HepG2 (cell line): ENCODE measurements around the gene SI.

Experiments
- CREM ChIP-seq, 2 experiments: sonication (generic) in 1 of 2; formaldehyde crosslinking in 1 of 2; IDR thresholded peaks; 2 replicates each; pipeline versions ENCODE4 v1.4.0 to v1.6.1; 2016 to 2020; ENCODE audit warnings: antibody characterized with exemption in 1 of 2, mild to moderate bottlenecking in 1 of 2, missing genetic modification reagents in 1 of 2
- CTCF ChIP-seq: sonication (generic); formaldehyde crosslinking; IDR thresholded peaks from 2 replicates; pipeline ENCODE4 v1.5.0; 2020; ENCODE audit warnings: mild to moderate bottlenecking, missing genetic modification reagents, moderate library complexity
- ELK4 ChIP-seq: sonication (generic); formaldehyde crosslinking; IDR thresholded peaks from 2 replicates; pipeline ENCODE4 v1.9.0; 2021; ENCODE audit warnings: missing genetic modification reagents, borderline replicate concordance
- GPBP1L1 ChIP-seq: sonication (generic); formaldehyde crosslinking; IDR thresholded peaks from 2 replicates; pipeline ENCODE4 v1.5.0; 2020; ENCODE audit warnings: mild to moderate bottlenecking, missing genetic modification reagents
- MLXIP ChIP-seq: sonication (generic); formaldehyde crosslinking; IDR thresholded peaks from 2 replicates; pipeline ENCODE4 v1.9.0; 2021; ENCODE audit warnings: missing genetic modification reagents, borderline replicate concordance
- STAT5B ChIP-seq: sonication (generic); formaldehyde crosslinking; IDR thresholded peaks from 2 replicates; pipeline ENCODE4 v1.4.0; 2020; ENCODE audit warnings: missing genetic modification reagents
- ZMYM2 ChIP-seq: sonication (generic); formaldehyde crosslinking; IDR thresholded peaks from 2 replicates; pipeline ENCODE4 v1.8.0; 2022; ENCODE audit warnings: mild to moderate bottlenecking, missing genetic modification reagents
- ZNF792 ChIP-seq: IDR thresholded peaks from 2 replicates; pipeline ENCODE4 v1.6.1; 2016
- ZNF83 ChIP-seq: sonication (generic); formaldehyde crosslinking; IDR thresholded peaks from 2 replicates; pipeline ENCODE4 v1.4.0; 2020; ENCODE audit warnings: missing genetic modification reagents, mild to moderate bottlenecking, borderline replicate concordance
- TF ChIP-seq, protein P1 (sequence below): sonication (generic); formaldehyde crosslinking; IDR thresholded peaks from 2 replicates; pipeline ENCODE4 v1.4.0; 2020; ENCODE audit warnings: mild to moderate bottlenecking, missing genetic modification reagents
- TF ChIP-seq, protein P2 (sequence below): sonication (generic); formaldehyde crosslinking; IDR thresholded peaks from 2 replicates; pipeline ENCODE4 v1.4.0; 2020; ENCODE audit warnings: missing genetic modification reagents

GRCh38 chr3:165082650-165083049 is 4.4 kb upstream of the SI start:
- TF ChIP-seq ZNF83 (CRISPR knock-in tag) (no peak), CREM (IDR thresholded peaks at IDR 0.05) (no peak), CREM (CRISPR knock-in tag; IDR thresholded peaks at IDR 0.05) (no peak), GPBP1L1 (CRISPR knock-in tag) (no peak), CTCF (CRISPR knock-in tag) (no peak), ZMYM2 (no peak), ZNF792 (CRISPR knock-in tag) (no peak), ELK4 (CRISPR knock-in tag) (no peak), STAT5B (CRISPR knock-in tag) (no peak), MLXIP (CRISPR knock-in tag) (no peak)
- TF ChIP-seq, protein P1, sequence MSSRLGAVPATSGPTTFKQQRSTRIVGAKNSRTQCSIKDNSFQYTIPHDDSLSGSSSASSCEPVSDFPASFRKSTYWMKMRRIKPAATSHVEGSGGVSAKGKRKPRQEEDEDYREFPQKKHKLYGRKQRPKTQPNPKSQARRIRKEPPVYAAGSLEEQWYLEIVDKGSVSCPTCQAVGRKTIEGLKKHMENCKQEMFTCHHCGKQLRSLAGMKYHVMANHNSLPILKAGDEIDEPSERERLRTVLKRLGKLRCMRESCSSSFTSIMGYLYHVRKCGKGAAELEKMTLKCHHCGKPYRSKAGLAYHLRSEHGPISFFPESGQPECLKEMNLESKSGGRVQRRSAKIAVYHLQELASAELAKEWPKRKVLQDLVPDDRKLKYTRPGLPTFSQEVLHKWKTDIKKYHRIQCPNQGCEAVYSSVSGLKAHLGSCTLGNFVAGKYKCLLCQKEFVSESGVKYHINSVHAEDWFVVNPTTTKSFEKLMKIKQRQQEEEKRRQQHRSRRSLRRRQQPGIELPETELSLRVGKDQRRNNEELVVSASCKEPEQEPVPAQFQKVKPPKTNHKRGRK (CRISPR knock-in tag) = no peak
- TF ChIP-seq, protein P2, sequence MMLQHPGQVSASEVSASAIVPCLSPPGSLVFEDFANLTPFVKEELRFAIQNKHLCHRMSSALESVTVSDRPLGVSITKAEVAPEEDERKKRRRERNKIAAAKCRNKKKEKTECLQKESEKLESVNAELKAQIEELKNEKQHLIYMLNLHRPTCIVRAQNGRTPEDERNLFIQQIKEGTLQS (CRISPR knock-in tag) = no peak
